Spleen (tissue), 11 donors: Measurements from ENCODE around the gene NTSR2. TPM values are rescaled to one million over a fixed set of nuclear protein-coding genes. Genes with fewer than 3 reads are reported as not detected.

Source experiments
- DNase-seq: peaks from one replicate; pipeline ENCODE4 v3.0.0-alpha.2; 2020
- H3K27ac ChIP-seq, 8 donors: fragments of 200-600 bp; sonication (generic) in 7 of 8; 1 replicate in 4 of 8; 2 replicates in 4 of 8; pipeline versions ENCODE4 v1.5.0 to v1.8.0; 2016 to 2021; ENCODE audit warnings: inconsistent platforms in 4 of 8, mild to moderate bottlenecking in 4 of 8, moderate library complexity in 1 of 8
- H3K27me3 ChIP-seq, 7 donors: fragments of 200-600 bp; sonication (generic) in 6 of 7; replicated peaks in 1 of 7; 1 replicate in 4 of 7; 2 replicates in 3 of 7; pipeline versions ENCODE4 v1.5.0 to v1.8.0; 2016 to 2021; ENCODE audit warnings: inconsistent platforms in 3 of 7, mild to moderate bottlenecking in 1 of 7
- H3K36me3 ChIP-seq, 6 donors: fragments of 200-600 bp; sonication (generic) in 5 of 6; 1 replicate in 4 of 6; 2 replicates in 2 of 6; pipeline versions ENCODE4 v1.5.0 to v1.8.0; 2016 to 2021; ENCODE audit warnings: inconsistent platforms in 2 of 6
- H3K4me1 ChIP-seq, 6 donors: fragments of 200-600 bp; sonication (generic) in 5 of 6; 1 replicate in 3 of 6; 2 replicates in 3 of 6; pipeline versions ENCODE4 v1.5.0 to v1.8.0; 2016 to 2021; ENCODE audit warnings: inconsistent platforms in 3 of 6
- H3K4me3 ChIP-seq, 8 donors: fragments of 200-600 bp; sonication (generic) in 7 of 8; 1 replicate in 4 of 8; 2 replicates in 4 of 8; pipeline versions ENCODE4 v1.5.0 to v1.8.0; 2016 to 2021; ENCODE audit warnings: inconsistent platforms in 4 of 8, mild to moderate bottlenecking in 4 of 8, moderate library complexity in 2 of 8
- H3K9me3 ChIP-seq, 8 donors: fragments of 200-600 bp; sonication (generic) in 7 of 8; 1 replicate in 4 of 8; 2 replicates in 4 of 8; pipeline versions ENCODE4 v1.5.0 to v1.8.0; 2016 to 2021; ENCODE audit warnings: inconsistent platforms in 4 of 8
- POLR2A ChIP-seq, 3 donors: fragments of 450-650 bp; IDR thresholded peaks; one replicate each; pipeline ENCODE4 v1.5.1; 2017; ENCODE audit warnings: antibody characterized with exemption in 3 of 3, mild to moderate bottlenecking in 1 of 3
- POLR2AphosphoS5 ChIP-seq, 3 donors: sonication (generic); formaldehyde crosslinking; IDR thresholded peaks; one replicate each; pipeline ENCODE4 v1.5.1; 2017; ENCODE audit warnings: antibody characterized with exemption in 3 of 3
- WGBS, 5 donors: extraction: QIAGEN DNeasy Blood & Tissue Kit in 3 of 5; methylation state at CpG; one replicate each; pipeline versions ENCODE4 v1.1.5 to v1.1.7; 2013 to 2018; 5-methylcytosine and 5-hydroxymethylcytosine counted together
- intact Hi-C: fragments of 100-400 bp; cut with DNase I; formaldehyde crosslinking; loops from one replicate; pipeline ENCODE4 v1.15.0; 2023; ENCODE audit warnings: low total_unique reads
- polyA plus RNA-seq, 3 donors: library from polyadenylated mRNA; stranded (reverse); fragments of 200-250 nt; gene quantifications; one replicate each; pipeline ENCODE4 v1.2.1, GENCODE V29; 2013
- total RNA-seq, 7 donors: library from RNA; depleted of rRNA in 3 of 7; stranded (reverse); fragments of >200 nt in 3 of 7; fragmentation: NEBNext Ultra II Directional in 4 of 7; extraction: Animal tissue kit (Norgen Biotek cat#: 25700) in 4 of 7; gene quantifications; one replicate each; pipeline versions ENCODE4 v1.1.0 to v1.2.1, GENCODE V29; 2016 to 2021
- TF ChIP-seq, protein P1 (sequence below), 11 experiments: fragments of 200-600 bp in 7 of 11; fragments of 450-650 bp in 4 of 11; sonication (generic) in 4 of 11; IDR thresholded peaks in 8 of 11; conservative IDR thresholded peaks in 3 of 11; 1 replicate in 7 of 11; 2 replicates in 4 of 11; pipeline versions ENCODE4 v1.4.0 to v1.8.0; 2016 to 2021; ENCODE audit warnings: antibody characterized with exemption in 11 of 11, inconsistent platforms in 4 of 11, mild to moderate bottlenecking in 1 of 11
- donor health status: healthy with polysubstance abuse.
- donor health status: DM: no; HTN: no; CAD: no; lungs with moderate emphysema.
- donor health status: DM: no; HTN: no; CAD: no.
- donor health status: Bipolar disorder and iron deficiency.
- donor health status: healthy.
- donor health status: DM: no; HTN: no; CAD: no.
- donor health status: DM: yes; HTN: yes; CAD: no.

The NTSR2 gene
- total and polyA plus RNA-seq, 10 donors, result not detected

DNA sequence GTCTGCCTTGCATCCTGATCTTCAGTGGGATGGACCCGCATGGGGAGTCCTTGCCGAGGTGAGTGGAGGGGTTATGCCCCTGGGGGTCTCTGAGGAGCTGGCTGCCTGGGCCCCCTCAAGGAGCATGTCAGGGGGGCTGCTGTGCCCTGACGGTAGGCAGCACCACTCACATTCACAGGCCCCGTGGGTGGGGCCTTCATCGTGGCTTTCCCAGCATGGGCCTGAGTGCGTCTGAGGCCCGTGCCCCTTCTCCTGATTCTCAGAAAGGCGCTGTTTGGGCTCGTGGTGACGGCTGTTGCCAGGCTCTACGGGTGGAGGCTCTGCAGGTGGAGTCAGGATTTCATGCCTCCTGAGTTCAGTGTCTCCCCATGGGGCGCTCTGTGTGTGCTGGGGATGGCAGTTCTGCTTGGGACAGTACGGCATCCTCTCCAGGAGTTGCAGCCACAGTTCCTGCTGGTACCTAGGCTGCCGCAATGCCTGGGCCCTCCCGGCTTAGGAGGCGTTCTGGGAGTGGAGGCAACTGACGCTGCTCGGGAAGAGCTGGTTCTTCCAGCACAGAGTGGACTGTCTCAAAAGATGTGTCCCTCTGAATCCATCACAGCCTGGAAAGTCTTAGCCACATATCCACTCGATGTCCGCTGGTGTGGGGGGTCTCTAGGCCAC is 57.3 kb downstream of the NTSR2 start:
- TF ChIP-seq POLR2AphosphoS5 (IDR thresholded peaks at IDR 0.05) (no peak), POLR2A (IDR thresholded peaks at IDR 0.05) (no peak)
- TF ChIP-seq, protein P1, sequence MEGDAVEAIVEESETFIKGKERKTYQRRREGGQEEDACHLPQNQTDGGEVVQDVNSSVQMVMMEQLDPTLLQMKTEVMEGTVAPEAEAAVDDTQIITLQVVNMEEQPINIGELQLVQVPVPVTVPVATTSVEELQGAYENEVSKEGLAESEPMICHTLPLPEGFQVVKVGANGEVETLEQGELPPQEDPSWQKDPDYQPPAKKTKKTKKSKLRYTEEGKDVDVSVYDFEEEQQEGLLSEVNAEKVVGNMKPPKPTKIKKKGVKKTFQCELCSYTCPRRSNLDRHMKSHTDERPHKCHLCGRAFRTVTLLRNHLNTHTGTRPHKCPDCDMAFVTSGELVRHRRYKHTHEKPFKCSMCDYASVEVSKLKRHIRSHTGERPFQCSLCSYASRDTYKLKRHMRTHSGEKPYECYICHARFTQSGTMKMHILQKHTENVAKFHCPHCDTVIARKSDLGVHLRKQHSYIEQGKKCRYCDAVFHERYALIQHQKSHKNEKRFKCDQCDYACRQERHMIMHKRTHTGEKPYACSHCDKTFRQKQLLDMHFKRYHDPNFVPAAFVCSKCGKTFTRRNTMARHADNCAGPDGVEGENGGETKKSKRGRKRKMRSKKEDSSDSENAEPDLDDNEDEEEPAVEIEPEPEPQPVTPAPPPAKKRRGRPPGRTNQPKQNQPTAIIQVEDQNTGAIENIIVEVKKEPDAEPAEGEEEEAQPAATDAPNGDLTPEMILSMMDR (IDR thresholded peaks at IDR 0.05 in 8 of 11, conservative IDR thresholded peaks at IDR 0.05 in 3 of 11), result no peak
- H3K27me3 ChIP-seq, result no peaks in the 10 kb centered on the region
- WGBS, 5 donors, result 77 to 86% (median 83%) methylated on average over 9 to 20 of the region's 20 CpGs
- H3K36me3 ChIP-seq, result no peaks in the 10 kb centered on the region
- H3K27ac ChIP-seq, result no peak overlapping the region
- H3K4me1 ChIP-seq, result no peaks in the 10 kb centered on the region
- no peaks in the 10 kb centered on the region for H3K9me3 ChIP-seq
- no peak for DNase-seq
- intact Hi-C loops, result no loop called here
- no peak overlapping the region for H3K4me3 ChIP-seq

DNA sequence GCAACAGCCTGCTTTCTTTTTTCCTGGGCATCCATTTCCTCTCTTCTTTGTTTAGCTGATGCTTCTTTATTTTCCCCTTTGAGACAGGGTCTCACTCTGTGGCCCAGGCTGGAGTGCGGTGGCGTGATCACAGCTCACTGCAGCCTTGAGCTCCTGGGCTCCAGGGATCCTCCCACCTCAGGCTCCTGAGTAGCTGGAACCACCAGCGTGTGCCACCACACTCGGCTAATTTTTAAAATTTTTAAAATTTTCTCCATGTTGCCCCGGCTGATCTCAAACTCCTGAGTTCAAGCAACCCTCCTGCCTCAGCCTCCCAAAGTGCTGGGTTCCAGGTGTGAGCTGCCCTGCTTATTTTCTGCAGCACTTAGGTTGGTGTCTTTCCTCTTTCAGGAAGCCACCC is 58.7 kb downstream of the NTSR2 start:
- TF ChIP-seq, protein P1 (IDR thresholded peaks at IDR 0.05 in 8 of 11, conservative IDR thresholded peaks at IDR 0.05 in 3 of 11), result no peak
- TF ChIP-seq POLR2AphosphoS5 (IDR thresholded peaks at IDR 0.05) (no peak), POLR2A (IDR thresholded peaks at IDR 0.05) (no peak)
- 91 to 97% (median 92%) methylated on average over 5 of the region's 5 CpGs for WGBS, 5 donors
- no peaks in the 10 kb centered on the region for H3K4me1 ChIP-seq
- no peaks in the 10 kb centered on the region for H3K9me3 ChIP-seq
- no peak overlapping the region for H3K27ac ChIP-seq
- intact Hi-C loops, result no loop called here
- no peaks in the 10 kb centered on the region for H3K36me3 ChIP-seq
- no peak overlapping the region for H3K4me3 ChIP-seq
- H3K27me3 ChIP-seq, result no peaks in the 10 kb centered on the region
- DNase-seq, result no peak

DNA sequence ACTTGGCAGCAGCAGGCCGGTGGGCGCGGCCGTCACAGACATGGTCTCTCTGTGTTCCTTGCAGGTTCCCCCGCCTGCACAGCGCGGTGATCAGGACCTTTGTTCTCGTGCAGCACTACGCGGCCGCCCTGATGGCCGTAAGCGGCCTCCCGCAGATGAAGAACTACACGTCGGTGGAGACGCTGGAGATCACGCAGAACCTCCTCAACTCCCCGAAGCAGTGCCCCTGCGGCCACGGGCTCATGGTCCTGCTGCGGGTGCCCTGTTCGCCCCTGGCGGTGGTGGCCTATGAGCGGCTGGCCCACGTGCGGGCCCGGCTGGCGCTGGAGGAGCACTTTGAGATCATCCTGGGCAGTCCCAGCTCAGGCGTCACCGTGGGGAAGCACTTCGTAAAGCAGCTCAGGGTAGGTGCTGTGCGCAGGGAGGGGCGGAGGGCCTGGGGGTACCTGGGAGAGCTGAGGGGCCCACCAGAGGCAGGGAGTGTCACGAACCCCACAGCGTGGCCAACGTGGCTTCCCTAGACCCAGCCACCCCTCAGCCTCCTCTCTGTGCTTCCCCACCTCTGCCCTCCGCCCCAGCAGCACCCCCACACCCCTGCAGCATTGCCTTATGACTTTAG is 59.3 kb downstream of the NTSR2 start:
- WGBS, 5 donors, result 90 to 97% (median 95%) methylated on average over 20 to 38 of the region's 38 CpGs
- Histone ChIP-seq H3K4me3 (no peak overlapping the region), H3K36me3 (no peaks in the 10 kb centered on the region), H3K4me1 (no peaks in the 10 kb centered on the region), H3K9me3 (no peaks in the 10 kb centered on the region), H3K27me3 (no peaks in the 10 kb centered on the region), H3K27ac (no peak overlapping the region)
- TF ChIP-seq, protein P1 (IDR thresholded peaks at IDR 0.05 in 8 of 11, conservative IDR thresholded peaks at IDR 0.05 in 3 of 11), result no peak
- no peak for TF ChIP-seq POLR2AphosphoS5 (IDR thresholded peaks at IDR 0.05)
- no peak for TF ChIP-seq POLR2A (IDR thresholded peaks at IDR 0.05)
- intact Hi-C loops, result no loop called here
- DNase-seq, result no peak

Other genes with a start within 250 kb of the NTSR2 start
- gene E2F6, start 204.0 kb downstream of the NTSR2 start, total RNA-seq, result 10 to 100 TPM in 2 of 7 donors, 1 to 10 TPM in 5; 7.3 to 13.6 (median 8.7) TPM
- gene E2F6, start 204.0 kb downstream of the NTSR2 start, polyA plus RNA-seq, result 1 to 10 TPM; 4.7 to 7.7 (median 4.7) TPM
- 1 to 10 TPM in 1 of 7 donors, under 1 TPM in 6; 0.35 to 1.6 (median 0.68) TPM for gene GREB1, start 136.2 kb downstream of the NTSR2 start, total RNA-seq
- gene GREB1, start 136.2 kb downstream of the NTSR2 start, polyA plus RNA-seq, result under 1 TPM in 2 of 3 donors, not detected in 1; 0.06 to 0.09 TPM
- gene LPIN1, start 76.4 kb upstream of the NTSR2 start, total RNA-seq, result 10 to 100 TPM; 27.3 to 55.7 (median 47.6) TPM
- gene LPIN1, start 76.4 kb upstream of the NTSR2 start, polyA plus RNA-seq, result 10 to 100 TPM; 12.3 to 16.1 (median 15.4) TPM